ENCODE measurements around the gene FREM3.
"Not testable (repeated sequence)": the region's sequence is repeated elsewhere in the genome, so short reads cannot be mapped to it uniquely, and the experiment has no call there.

The FREM3 gene

GRCh38 chr4:143700416-143701352, at the start of gene FREM3:
Gene FREM3, minus strand, starts transcription at chr4:143700675. Its CDS starts 0 bp downstream, at chr4:143700675.
- DNase-seq = peak in 6 of 56 donors; percentile 7 to 24 (median 12)

GRCh38 chr4:143745874-143746273, 45.4 kb upstream of the FREM3 start:
- no peak for DNase-seq

DNA sequence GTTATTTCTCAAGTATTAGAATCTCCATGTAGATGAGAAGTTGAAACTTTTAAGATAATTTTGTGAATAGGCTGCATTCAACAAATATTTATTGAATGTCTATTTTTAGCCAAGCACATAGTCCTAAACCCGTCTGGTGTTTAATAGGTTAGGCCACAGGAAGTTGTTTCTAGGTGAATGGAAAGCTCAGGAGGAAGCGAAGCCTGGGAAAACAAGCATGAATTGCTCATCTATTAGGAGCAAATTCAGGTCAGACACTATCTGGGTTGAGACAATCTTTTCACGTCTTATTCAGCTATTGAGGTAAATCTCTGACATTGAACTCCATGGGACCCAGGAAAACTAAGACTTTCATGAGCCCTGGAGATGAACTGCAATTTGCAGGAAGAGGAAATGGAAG, 43.1 kb upstream of the FREM3 start:
- no peak for DNase-seq

GRCh38 chr4:143742834-143743233, 42.4 kb upstream of the FREM3 start:
- DNase-seq = no peak

- no peak for DNase-seq
Observed at GRCh38 chr4:143736861-143737260, 36.4 kb upstream of the FREM3 start.

DNA sequence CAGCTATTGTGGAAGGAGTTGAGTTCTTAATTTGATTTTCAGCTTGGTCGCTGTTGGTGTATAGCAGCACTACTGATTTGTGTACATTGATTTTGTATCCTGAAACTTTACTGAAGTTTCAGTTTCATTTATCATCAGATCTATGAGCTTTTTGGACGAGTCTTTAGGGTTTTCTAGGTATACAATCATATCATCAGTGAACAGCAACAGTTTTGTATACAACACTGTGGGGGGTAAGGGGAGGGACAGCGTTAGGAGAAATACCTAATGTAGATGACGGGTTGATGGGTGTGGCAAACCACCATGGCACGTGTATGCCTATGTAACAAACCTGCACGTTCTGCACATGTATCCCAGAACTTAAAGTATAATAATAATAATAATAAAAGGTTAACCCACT, 35.6 kb upstream of the FREM3 start:
- not testable (repeated sequence) for DNase-seq

DNA sequence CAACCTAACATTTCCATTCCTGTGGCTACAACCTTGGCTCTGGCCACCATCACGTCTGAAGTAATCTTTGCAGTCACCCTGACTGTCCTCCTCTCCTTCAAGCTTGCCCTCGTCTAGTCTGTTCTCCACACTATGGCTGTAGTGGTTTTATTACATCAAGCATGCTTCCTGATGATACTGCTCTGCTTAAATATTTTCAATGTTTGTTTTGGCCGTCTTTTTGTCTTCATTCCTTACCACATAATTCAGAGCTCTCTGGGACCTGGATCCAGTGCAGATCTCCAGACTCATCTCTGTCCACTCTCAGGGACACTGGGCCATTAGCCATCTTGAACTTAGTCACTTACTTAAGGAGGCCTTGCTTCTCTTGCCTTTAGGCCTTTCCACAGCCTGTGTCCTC, 27.7 kb upstream of the FREM3 start:
- no peak for DNase-seq

GRCh38 chr4:143726714-143727113, 26.2 kb upstream of the FREM3 start:
- no peak for DNase-seq

DNA sequence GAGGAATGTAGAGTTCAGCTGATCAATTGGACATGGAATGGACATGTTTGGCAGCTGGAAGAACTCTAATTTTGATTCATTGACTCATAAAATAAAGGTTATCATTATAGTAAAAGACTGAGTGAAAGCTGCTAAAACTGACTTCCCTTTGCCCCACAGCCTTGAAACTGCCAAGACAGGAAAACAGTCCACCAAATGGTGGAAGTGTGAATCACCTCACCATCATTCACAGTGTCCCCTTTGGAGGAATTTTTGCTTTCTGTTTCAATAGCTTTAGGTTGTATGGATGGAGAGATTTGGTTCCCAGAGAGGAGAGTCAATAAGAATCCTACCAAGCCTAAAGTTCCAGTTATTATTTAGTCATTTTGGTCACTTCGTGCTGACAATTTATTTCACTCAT, 20.8 kb upstream of the FREM3 start:
- no peak for DNase-seq

GRCh38 chr4:143718748-143719147, 18.3 kb upstream of the FREM3 start:
- not testable (repeated sequence) for DNase-seq

DNA sequence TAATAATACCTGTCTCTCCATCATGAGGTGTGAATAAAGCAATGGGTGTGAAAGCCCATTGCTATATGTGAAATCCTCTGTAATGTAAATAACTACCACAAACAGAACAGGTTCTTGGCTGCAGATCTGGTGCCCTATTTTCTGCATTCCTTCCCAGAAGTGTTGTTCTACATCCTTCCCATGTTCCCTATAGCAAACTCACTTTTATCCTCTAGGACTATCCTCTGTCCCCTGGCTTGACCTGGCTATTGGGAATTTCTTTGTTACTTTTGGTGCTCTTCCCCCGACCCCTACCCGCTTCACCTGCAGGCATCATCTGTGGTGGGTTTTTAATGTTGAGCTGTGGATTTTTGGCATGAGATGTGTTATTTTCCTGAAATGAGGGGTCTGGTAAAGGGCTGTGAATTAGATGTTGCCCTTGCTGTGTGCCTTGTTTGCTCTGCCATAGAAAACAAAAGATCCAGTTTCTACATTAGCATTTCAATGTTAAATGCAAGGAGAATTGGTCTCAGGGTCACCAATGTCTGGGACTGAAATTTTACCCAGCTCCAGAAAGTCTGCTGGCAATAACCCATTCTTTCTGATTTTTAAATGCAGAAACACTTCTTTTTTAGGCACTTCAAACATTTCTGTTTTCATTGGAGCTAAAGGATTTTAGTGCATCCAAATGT, 13.6 kb upstream of the FREM3 start:
- no peak for DNase-seq

DNA sequence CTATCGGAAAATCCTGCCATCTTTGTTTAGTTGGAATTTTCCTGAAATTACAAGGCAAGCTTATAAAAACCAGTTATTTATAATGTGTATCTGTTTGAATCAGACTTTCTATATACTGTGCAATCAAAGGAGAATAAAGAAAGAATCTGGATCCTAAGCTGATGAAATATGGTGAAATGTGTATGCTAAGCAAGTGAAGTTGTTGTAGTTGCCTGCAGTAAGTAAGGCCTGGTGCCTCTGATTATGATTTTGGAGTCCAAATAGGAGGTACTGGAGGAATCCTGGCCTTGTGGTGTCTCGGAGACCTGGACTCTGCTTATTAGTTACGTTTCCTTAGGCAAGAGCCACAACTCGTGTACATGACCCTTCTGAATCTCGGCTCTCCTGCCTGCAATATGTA, 13.1 kb upstream of the FREM3 start:
- DNase-seq = no peak

DNA sequence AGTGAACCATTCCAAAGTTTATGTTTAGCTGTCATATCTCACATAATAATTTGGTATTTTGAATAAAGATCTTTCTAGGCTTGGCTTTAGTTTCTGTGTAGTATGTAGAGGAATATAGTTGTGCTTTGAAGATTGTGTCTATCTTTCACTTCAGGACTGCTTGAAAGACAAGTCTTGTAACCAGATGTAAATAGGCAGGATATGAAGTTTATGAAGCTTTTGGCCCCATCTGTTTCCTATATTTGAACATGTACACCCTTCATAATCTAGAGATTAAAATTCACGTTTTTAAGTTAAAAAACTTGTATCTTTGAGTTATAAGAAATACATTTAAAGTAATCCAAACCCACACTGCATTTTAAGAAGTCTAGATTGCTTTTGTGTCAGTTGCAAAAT, 11.7 kb upstream of the FREM3 start:
- no peak for DNase-seq

- no peak for DNase-seq
Observed at GRCh38 chr4:143711543-143712154, 11.2 kb upstream of the FREM3 start.

DNA sequence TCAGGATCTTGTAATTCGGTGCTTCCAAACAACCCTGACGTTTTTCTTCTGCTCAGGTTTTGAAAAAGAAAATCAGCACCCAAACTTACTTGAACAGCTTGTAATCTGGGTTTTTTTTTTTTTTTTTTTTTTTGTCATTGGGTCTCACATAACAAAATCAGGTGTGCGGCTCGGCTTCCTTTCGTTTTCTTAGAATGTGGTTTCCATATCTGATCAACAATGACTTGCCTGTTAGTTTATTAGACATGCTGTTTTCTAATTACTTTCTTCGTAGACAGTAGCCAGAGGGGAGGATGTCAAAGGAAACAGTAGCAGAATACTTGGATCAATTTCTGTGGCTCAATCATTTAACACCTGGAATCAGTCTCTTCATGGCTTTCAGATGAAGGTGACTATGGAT, 890 bp upstream of the FREM3 start:
- no peak for DNase-seq

- peak in 2 of 56 donors; percentile 7 to 23 for DNase-seq
Observed at GRCh38 chr4:143700046-143700415, 444 bp downstream of the FREM3 start.

DNA sequence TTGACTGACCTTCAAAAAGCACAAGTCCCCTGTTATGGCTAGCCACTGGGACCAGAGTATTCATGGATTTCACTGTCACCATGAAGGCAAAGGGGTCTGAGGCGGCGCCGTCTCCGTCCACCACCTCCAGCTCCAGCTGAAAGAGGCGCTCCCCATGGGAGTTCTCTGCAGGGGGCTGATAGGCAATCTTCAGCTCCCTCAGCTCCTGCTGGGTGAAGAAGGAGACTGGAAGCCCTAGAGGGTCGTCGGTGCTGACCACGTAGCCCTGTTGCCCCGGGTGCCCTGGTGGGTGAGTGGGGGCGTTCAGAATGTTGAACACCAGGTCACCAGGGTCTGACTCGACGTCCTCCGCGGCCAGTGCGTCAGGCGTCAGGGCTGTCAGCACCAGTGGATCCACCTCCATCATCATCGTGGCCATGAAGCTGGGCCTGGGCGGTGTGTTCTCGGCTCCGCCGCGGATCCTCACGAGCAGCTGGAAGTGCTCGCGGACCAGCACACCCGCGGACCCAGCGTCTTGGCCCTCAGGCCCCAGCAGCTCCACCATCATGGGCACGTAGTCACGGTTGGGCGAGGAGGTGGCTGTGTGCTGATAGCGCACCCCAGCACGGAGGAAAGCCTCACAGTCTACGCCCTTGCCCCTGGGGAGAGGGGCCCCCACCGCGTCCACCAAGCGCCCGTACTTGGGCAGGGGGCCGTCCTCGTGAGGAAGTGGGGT, 987 bp downstream of the FREM3 start:
- DNase-seq = no peak

GRCh38 chr4:143693856-143694255, 6.6 kb downstream of the FREM3 start:
- no peak for DNase-seq

DNA sequence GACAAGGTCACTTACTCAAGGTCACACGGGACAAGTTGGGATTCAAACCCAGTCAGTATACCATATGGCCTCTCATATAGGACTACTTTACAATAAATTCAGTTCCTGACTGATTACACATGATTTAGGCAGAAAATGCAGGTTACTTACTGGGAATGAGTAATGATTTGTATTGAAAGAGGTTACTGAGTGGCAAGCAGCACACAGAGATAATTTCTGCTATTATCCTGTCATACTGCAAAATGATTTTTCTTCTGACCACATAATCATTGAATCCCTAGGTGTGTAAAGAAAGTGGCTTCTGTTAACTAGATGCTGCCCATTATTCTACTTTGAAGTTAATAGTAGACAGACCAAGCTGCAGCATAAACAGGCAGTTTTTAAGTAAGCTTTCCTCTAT, 8.2 kb downstream of the FREM3 start:
- no peak for DNase-seq

DNA sequence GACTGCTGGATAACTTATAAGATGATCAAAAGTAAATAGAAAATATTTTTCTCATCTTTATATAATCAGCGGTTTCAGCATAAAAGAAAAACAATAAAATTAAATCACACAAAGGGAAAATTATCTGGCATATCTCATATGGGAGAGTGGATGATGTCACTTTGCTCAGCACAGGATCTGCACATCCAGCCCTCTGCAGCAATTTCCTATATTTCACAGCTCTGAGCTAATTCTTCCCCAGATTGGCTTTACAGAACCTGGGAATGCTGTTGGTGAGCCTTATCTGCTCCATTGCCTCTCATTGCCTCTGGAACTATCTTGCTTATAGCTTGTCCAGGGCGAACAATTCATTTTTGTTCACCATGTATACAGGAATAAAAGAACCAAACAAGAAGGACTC, 21.0 kb downstream of the FREM3 start:
- DNase-seq = no peak

GRCh38 chr4:143673629-143674028, 26.8 kb downstream of the FREM3 start:
- DNase-seq = not testable (repeated sequence)
